Stimulated activated CD8-positive, alpha-beta memory T cell treated with anti-CD3 and anti-CD28 coated beads, Interleukin-15, amount 100 ng/mL, for 48 hours (primary cell): ENCODE data around the gene SHCBP1L.

Experiments used
- DNase-seq, 2 donors: peaks; one replicate each; pipeline ENCODE4 v3.0.0-alpha.2; 2020; ENCODE audit warnings: low read depth in 2 of 2

SHCBP1L gene

GRCh38 chr1:182952677-182953444 is at the start of gene SHCBP1L:
Gene SHCBP1L (minus strand): TSS chr1:182953166. CDS start chr1:182953133, 33 bp downstream.
- DNase-seq: no peak

- DNase-seq: no peak
Measured at GRCh38 chr1:183002267-183002666, 49.3 kb upstream of the SHCBP1L start.

- no peak for DNase-seq
Measured at GRCh38 chr1:183000167-183000962, 47.4 kb upstream of the SHCBP1L start.

GRCh38 chr1:182998482-182998881 is 45.5 kb upstream of the SHCBP1L start:
- DNase-seq: no peak

DNA sequence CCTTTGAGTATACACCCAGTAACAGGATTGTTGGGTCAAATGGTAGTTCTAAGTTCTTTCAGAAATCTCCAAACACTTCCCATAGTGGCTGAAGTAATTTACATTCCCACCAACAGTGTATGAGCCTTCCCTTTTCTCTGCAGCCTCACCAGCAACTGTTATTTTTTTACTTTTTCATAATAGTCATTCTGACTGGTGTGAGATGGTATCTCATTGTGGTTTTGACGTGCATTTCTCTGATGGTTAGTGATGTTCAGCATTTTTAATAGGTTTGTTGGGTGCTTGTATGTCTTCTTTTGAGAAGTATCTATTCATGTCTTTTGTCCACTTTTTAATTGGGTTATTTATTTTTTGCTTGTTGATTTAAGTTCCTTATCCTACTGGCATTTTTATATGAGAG is 43.9 kb upstream of the SHCBP1L start:
- DNase-seq: no peak

DNA sequence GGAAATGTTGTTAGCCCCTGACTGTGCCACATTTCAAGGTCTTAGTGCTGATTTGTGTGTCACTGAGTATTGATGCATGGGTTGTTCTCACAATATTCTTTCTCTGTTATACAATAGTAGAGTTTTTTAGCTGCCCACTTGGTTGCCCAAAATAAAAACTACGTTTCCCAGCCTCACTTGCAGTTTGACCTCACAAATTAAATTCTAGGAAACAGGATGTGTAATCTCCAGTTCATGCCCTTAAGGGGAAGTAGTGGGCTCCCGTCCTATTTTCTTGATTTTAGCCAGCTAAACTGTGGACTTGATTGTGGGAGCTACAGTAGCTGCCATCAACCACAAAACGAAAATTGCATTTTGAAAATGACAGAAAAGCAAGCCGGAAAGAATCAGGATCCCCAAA is 42.9 kb upstream of the SHCBP1L start:
- DNase-seq: no peak

DNA sequence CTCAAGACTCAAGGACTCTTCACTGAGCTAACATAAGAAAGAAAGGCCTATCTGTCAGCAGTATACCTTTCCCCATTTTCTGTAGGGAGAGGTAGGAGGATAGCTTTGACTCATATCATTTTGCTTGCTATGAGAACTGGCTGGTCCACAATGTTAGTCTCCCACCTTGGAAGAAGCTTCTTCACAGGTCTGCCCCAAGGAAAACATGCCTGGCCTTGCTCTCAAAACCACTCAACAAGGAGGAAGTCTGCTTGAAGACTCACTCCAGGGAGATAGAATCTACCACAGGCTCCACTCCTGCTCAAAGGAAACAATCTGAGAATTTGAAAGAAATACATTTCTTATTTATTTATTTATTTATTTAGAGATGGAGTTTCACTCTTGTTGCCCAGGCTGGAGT is 40.8 kb upstream of the SHCBP1L start:
- no peak for DNase-seq

DNA sequence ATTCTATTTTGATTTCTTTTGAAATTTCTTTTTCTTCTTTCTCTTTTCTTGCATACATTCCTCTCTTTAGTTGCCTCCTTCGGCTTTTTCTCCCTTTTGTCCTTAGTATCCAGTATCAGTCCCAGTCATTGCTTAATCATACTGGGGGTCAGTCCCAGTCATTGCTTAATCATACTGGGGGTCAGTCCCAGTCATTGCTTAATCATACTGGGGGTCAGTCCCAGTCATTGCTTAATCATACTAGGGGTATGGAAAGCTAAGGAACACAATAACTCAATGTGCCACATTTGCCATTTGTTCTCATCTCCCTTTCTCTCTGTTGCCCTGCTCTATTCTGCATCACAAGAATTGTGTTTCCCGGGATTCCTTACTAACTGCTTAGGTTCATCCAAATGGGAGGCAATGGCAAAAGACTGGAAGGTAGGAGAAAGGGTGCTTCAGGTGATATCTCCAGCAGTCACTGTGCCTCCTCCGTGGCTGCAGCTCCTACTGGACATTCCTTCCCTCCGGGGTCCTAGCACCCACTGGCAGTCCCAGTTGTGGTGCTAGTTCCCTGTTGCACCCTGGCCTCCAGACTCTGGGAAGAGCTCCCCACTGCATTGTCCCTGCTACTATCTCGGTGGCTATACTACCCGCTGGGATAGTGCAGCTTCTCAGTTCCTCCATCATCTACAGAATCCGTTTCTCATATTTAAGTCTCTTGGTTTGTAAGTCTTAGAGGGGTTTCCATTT is 37.6 kb upstream of the SHCBP1L start:
- no peak for DNase-seq

- no peak for DNase-seq
Measured at GRCh38 chr1:182985876-182986275, 32.9 kb upstream of the SHCBP1L start.

GRCh38 chr1:182984621-182985020 is 31.7 kb upstream of the SHCBP1L start:
- no peak for DNase-seq

DNA sequence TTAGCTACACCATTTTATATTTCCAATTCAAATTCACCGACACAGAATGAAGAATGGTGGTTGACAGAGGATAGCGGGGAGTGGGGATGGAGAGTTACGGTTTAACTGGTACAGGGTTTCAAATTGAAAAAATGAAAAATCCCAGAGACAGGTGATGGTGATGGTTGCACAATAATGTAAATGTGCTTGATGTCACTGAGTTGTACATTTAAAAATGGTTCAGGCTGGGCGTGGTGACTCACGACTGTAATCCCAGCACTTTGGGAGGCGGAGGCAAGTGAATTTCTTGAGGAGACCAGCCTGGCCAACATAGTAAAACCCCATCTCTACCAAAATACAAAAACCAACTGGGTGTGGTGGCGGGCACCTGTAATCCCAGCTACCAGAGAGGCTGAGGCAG is 31.2 kb upstream of the SHCBP1L start:
- DNase-seq: no peak

DNA sequence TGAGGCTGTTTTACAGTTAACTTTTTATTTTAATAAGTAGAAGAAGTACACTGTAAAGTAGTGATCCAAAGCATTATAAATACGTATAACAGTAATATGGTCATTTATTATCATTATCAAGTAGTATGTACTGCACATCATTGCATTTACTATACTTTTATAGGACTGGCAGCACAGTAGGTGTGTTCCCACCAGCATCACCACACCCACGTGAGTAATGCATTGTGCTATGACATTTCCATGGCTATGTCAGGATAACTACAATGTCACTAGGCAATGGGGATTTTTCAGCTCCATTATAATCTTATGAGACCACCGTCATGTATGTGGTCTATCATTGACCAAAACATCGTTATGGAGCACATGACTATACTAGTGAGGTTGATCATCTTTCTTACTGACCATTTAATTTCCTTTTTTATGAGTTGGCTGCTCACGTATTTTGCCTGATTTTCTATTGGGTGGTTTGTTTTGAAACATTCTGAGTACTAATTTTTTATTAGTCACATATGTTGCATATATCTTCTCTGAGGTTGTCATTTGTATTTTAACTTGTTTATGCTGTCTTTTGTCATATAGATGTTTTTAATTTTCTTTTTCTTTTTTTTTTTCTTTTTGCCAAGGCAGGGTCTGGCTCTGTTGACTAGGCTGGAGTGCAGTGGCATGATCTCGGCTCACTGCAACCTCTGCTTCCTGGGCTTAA is 25.3 kb upstream of the SHCBP1L start:
- no peak for DNase-seq

- DNase-seq: no peak
Measured at GRCh38 chr1:182977480-182977879, 24.5 kb upstream of the SHCBP1L start.

- DNase-seq: no peak
Measured at GRCh38 chr1:182974506-182975191, 21.7 kb upstream of the SHCBP1L start.

GRCh38 chr1:182972829-182973228 is 19.9 kb upstream of the SHCBP1L start:
- DNase-seq: no peak

DNA sequence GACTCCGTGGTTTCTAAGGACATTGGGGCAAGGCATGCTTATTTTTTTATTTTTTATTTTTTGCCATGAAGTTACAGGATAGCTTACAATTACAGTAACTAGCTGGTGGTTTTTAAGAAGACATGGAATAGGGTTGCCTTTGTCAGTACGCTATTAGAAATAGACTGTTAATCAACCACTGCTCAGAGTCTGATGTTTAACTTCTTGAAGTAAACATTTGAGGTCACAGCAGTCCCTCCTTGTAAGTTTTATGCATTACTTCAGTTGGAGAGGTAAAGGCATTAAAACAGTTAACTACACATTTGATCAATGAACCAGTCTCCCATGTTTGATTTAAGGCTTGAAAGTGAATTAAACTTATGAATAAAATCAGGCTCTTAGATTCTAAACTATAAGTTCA is 19.3 kb upstream of the SHCBP1L start:
- DNase-seq: no peak

DNA sequence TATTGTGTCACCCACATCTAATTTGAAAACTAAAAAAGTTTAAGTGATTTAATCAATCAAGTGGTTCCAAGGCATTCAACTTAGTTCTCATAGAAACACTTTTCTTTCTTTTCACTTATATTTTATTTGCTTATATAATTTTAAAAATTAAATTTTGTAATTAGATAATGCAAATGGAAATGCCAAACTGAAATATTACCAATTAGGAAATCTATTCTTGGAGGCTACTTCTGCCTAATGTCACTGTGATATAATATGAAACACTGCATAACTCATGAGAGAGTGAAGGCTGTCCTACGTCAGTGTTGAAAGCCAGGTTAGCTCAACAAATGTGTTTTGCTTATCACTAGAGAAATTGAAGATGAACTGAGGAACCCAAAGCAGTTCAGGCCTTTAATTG is 18.3 kb upstream of the SHCBP1L start:
- DNase-seq: no peak

DNA sequence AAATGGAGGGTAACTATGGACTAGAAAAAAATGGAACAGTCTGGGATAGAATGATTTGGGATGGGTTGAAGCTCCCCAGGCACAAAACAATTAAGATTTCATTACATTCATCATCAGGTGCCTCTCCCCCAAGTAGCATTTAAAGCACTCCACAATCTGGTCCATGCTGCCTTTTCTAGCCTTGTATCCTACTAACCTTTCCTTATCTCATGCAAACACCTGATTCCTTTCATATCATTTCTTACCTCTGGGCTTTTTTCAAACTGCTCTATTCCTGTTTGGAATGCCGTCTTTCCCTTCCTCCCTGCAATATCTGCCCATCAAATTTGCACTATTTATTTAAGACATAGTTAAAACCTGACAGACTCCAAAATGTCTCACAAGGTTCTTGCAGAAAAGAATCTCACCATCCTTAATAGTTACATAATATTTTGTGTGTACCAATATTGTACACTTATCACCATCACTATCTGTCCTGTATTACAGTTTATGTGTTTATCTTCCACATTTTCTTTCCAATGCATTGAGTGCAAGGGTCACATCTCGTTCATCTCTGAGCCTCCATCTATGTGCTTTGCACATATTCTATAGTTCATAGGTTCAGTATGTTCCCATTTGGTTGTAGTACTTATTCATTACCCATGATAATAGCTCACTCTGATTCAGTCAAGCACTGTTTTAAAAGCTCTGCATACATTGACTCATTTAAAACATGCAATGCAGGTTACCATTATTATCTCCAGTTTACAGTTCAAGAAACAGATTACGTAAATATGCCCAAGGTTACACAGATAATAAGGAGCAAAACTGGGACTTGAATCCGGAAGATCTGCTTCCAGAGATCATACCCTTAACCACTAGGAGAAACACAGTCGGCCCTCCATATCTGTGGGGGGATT is 16.1 kb upstream of the SHCBP1L start:
- DNase-seq: no peak

DNA sequence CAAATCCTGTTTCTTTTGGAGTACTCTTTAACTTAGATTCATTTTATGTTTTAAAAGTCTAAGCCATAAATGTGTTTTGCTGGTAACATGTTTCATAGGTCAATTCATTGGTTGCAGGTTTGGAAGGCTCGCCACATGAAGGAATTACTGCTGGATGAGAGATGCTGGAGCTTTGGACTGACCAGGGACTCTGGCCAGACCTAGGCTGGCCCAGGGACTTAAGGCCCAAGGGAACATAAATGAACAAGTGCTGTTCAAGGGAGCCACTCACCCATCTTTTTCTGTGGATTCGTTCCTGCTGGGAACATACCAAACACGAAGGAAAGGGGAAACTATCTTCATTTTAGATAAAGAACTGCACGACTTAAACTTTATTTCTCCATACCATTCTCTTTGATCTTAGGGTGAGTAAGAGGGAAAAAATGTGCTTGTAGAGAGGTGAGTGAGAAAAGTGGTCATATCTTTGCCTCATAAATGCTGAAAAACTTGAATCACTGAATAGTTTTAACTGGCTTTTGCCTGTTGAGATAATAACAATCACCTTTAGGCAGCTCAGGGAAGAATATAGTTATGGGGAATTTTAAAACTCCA is 15.3 kb upstream of the SHCBP1L start:
- DNase-seq: no peak

DNA sequence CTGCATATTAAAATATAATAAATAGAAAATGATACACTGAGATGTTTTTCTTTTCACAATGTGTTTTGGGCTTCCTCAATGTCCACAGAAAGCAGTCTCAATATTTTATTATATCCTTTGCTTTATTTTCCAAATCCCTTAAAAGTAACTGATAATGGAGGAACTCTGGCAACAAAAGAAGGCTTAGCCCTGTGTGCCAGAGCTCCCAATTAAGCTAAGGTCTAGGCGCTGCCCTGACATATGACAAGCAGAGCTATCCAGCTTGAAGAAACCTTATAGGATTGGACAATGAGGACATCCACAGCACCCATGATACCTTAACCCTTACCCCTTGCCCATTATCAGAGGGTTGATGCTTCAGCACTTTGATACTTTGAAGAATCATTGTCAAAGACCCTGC is 12.9 kb upstream of the SHCBP1L start:
- no peak for DNase-seq
